HEK293 (cell line): Measurements from ENCODE around the gene B4GAT1.

ENCODE experiments used
- EGR2 ChIP-seq: fragments of 450-650 bp; formaldehyde crosslinking; IDR thresholded peaks from 2 replicates; pipeline ENCODE4 v1.5.1; 2016; ENCODE audit warnings: low read depth, missing biosample characterization, missing genetic modification characterization
- GLIS2 ChIP-seq: fragments of 450-650 bp; formaldehyde crosslinking; IDR thresholded peaks from 2 replicates; pipeline ENCODE4 v1.5.1; 2016; ENCODE audit warnings: missing biosample characterization, missing genetic modification characterization
- HOXD13 ChIP-seq: sonication (generic); formaldehyde crosslinking; IDR thresholded peaks from 2 replicates; pipeline ENCODE4 v1.8.0; 2022; ENCODE audit warnings: missing genetic modification reagents, borderline replicate concordance
- KLF16 ChIP-seq: fragments of 450-650 bp; formaldehyde crosslinking; IDR thresholded peaks from 2 replicates; pipeline ENCODE4 v1.5.1; 2017; ENCODE audit warnings: missing biosample characterization, missing genetic modification characterization
- KLF8 ChIP-seq: fragments of 450-650 bp; formaldehyde crosslinking; IDR thresholded peaks from 2 replicates; pipeline ENCODE4 v1.5.1; 2016; ENCODE audit warnings: missing biosample characterization, missing genetic modification characterization
- MEIS1 ChIP-seq: sonication (generic); formaldehyde crosslinking; IDR thresholded peaks from 2 replicates; pipeline ENCODE4 v1.8.1; 2022; ENCODE audit warnings: missing genetic modification reagents, mild to moderate bottlenecking, borderline replicate concordance
- OVOL3 ChIP-seq: fragments of 450-650 bp; formaldehyde crosslinking; IDR thresholded peaks from 2 replicates; pipeline ENCODE4 v1.5.1; 2016; ENCODE audit warnings: missing biosample characterization, missing genetic modification characterization
- RBAK ChIP-seq: fragments of 450-650 bp; formaldehyde crosslinking; IDR thresholded peaks from 2 replicates; pipeline ENCODE4 v1.5.1; 2016; ENCODE audit warnings: missing biosample characterization, missing genetic modification characterization
- SCRT2 ChIP-seq: fragments of 450-650 bp; formaldehyde crosslinking; IDR thresholded peaks from 2 replicates; pipeline ENCODE4 v1.5.1; 2016; ENCODE audit warnings: missing biosample characterization, missing genetic modification characterization
- SP2 ChIP-seq: fragments of 450-650 bp; formaldehyde crosslinking; IDR thresholded peaks from 2 replicates; pipeline ENCODE4 v1.5.1; 2016; ENCODE audit warnings: missing biosample characterization, missing genetic modification characterization
- TRIM28 ChIP-seq: IDR thresholded peaks from 2 replicates; pipeline ENCODE4 v1.6.1; 2011; ENCODE audit warnings: low read length, control low read depth, borderline replicate concordance
- ZBTB17 ChIP-seq: fragments of 450-650 bp; formaldehyde crosslinking; IDR thresholded peaks from 2 replicates; pipeline ENCODE4 v1.5.1; 2016; ENCODE audit warnings: missing biosample characterization, missing genetic modification characterization
- ZBTB7A ChIP-seq: fragments of 450-650 bp; formaldehyde crosslinking; IDR thresholded peaks from 2 replicates; pipeline ENCODE4 v1.5.1; 2016; ENCODE audit warnings: low read depth, missing biosample characterization, missing genetic modification characterization
- ZNF223 ChIP-seq: fragments of 450-650 bp; formaldehyde crosslinking; IDR thresholded peaks from 2 replicates; pipeline ENCODE4 v1.5.1; 2016; ENCODE audit warnings: missing biosample characterization, missing genetic modification characterization
- ZNF266 ChIP-seq: fragments of 450-650 bp; formaldehyde crosslinking; IDR thresholded peaks from 2 replicates; pipeline ENCODE4 v1.5.1; 2016; ENCODE audit warnings: missing biosample characterization, missing genetic modification characterization, low read depth
- ZNF335 ChIP-seq: fragments of 450-650 bp; formaldehyde crosslinking; conservative IDR thresholded peaks from 2 replicates; pipeline ENCODE4 v1.5.1; 2016; ENCODE audit warnings: missing biosample characterization, missing genetic modification characterization
- ZNF394 ChIP-seq: fragments of 450-650 bp; formaldehyde crosslinking; IDR thresholded peaks from 2 replicates; pipeline ENCODE4 v1.5.1; 2016; ENCODE audit warnings: missing biosample characterization, missing genetic modification characterization, mild to moderate bottlenecking, moderate library complexity, borderline replicate concordance
- ZNF416 ChIP-seq: fragments of 450-650 bp; formaldehyde crosslinking; IDR thresholded peaks from 2 replicates; pipeline ENCODE4 v1.5.1; 2016; ENCODE audit warnings: missing biosample characterization, missing genetic modification characterization
- ZNF610 ChIP-seq: fragments of 450-650 bp; formaldehyde crosslinking; IDR thresholded peaks from 2 replicates; pipeline ENCODE4 v1.5.1; 2016; ENCODE audit warnings: missing biosample characterization, missing genetic modification characterization, borderline replicate concordance
- ZNF621 ChIP-seq: fragments of 450-650 bp; formaldehyde crosslinking; IDR thresholded peaks from 2 replicates; pipeline ENCODE4 v1.5.1; 2017; ENCODE audit warnings: missing biosample characterization, missing genetic modification characterization
- ZNF654 ChIP-seq: fragments of 450-650 bp; formaldehyde crosslinking; IDR thresholded peaks from 2 replicates; pipeline ENCODE4 v1.5.1; 2016; ENCODE audit warnings: low read depth, missing biosample characterization, missing genetic modification characterization
- ZNF777 ChIP-seq: fragments of 450-650 bp; formaldehyde crosslinking; IDR thresholded peaks from 2 replicates; pipeline ENCODE4 v1.5.1; 2017; ENCODE audit warnings: missing biosample characterization, missing genetic modification characterization, borderline replicate concordance
- ZNF791 ChIP-seq: fragments of 450-650 bp; formaldehyde crosslinking; IDR thresholded peaks from 2 replicates; pipeline ENCODE4 v1.5.1; 2016; ENCODE audit warnings: missing biosample characterization, missing genetic modification characterization
- TF ChIP-seq, protein P1 (sequence below): fragments of 450-650 bp; formaldehyde crosslinking; optimal IDR thresholded peaks from 2 replicates; pipeline ENCODE3; 2016; ENCODE audit warnings: missing biosample characterization, mild to moderate bottlenecking, missing genetic modification characterization
- TF ChIP-seq, protein P2 (sequence below): fragments of 450-650 bp; formaldehyde crosslinking; IDR thresholded peaks from 2 replicates; pipeline ENCODE4 v1.5.1; 2016; ENCODE audit warnings: missing biosample characterization, missing genetic modification characterization
- TF ChIP-seq, protein P3 (sequence below): fragments of 450-650 bp; formaldehyde crosslinking; IDR thresholded peaks from 2 replicates; pipeline ENCODE4 v1.5.1; 2016; ENCODE audit warnings: missing biosample characterization, missing genetic modification characterization
- TF ChIP-seq, protein P4 (sequence below): fragments of 450-650 bp; formaldehyde crosslinking; IDR thresholded peaks from 2 replicates; pipeline ENCODE4 v1.5.1; 2016; ENCODE audit warnings: missing biosample characterization, missing genetic modification characterization
- TF ChIP-seq, protein P5 (sequence below): fragments of 450-650 bp; formaldehyde crosslinking; IDR thresholded peaks from 2 replicates; pipeline ENCODE4 v1.5.1; 2016; ENCODE audit warnings: missing biosample characterization, missing genetic modification characterization, low read depth
- TF ChIP-seq, protein P6 (sequence below): fragments of 450-650 bp; formaldehyde crosslinking; IDR thresholded peaks from 2 replicates; pipeline ENCODE4 v1.5.1; 2016; ENCODE audit warnings: missing biosample characterization, missing genetic modification characterization

B4GAT1 gene

DNA sequence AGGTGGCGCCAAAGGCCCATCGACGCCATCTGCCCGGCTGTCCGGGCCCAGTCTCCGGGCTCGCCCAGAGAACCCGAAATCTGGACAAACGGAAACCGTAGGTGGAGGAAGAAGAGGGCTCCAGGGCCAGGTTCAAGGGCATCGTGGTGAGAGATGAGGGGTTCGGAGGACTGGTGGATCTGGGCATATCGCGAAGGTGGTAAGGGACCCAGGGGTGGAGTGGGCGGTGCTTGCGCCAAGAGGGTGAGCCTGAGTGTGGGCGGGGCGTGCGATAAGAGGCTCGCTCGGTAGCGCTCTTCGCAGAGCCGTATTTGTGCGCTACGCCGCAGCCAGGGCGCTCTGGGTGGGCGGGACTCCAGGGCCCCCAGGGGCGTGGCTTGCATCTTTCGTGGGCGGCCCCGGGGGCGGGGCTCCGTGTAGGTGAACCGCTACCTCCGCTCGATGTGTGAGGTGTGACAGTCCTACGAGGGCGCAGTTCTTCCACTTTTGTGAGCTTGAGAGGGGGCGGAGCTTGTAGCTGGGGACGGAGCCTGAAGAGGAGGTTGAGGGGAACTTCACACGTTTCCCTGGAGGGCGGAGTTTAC lies 35.4 kb downstream of the B4GAT1 start (continued):
- TF ChIP-seq ZNF394 (tag by site-specific recombination) (peak; percentile 19; the same call in 1 of the 2 replicates), OVOL3 (tag by site-specific recombination) (no peak), ZNF791 (no peak), ZNF621 (no peak), TRIM28 (no peak), KLF16 (tag by site-specific recombination) (peak; percentile 78), HOXD13 (CRISPR knock-in tag) (no peak), GLIS2 (tag by site-specific recombination) (peak; percentile 76), ZNF654 (tag by site-specific recombination) (peak; percentile 67), KLF8 (peak; percentile 63), SCRT2 (tag by site-specific recombination) (no peak), ZNF335 (tag by site-specific recombination) (peak; percentile 91), ZBTB7A (tag by site-specific recombination) (no peak), ZNF610 (tag by site-specific recombination) (0 out of 2 replicates have a peak, but pooled peaks have one; percentile 32), EGR2 (tag by site-specific recombination) (peak; percentile 96), RBAK (tag by site-specific recombination) (no peak), ZBTB17 (tag by site-specific recombination) (peak; percentile 89), ZNF416 (no peak), ZNF266 (tag by site-specific recombination) (no peak), MEIS1 (CRISPR knock-in tag) (no peak), SP2 (tag by site-specific recombination) (peak; percentile 84), ZNF777 (tag by site-specific recombination) (peak; percentile 68), ZNF223 (tag by site-specific recombination) (no peak)
- TF ChIP-seq, protein P1, sequence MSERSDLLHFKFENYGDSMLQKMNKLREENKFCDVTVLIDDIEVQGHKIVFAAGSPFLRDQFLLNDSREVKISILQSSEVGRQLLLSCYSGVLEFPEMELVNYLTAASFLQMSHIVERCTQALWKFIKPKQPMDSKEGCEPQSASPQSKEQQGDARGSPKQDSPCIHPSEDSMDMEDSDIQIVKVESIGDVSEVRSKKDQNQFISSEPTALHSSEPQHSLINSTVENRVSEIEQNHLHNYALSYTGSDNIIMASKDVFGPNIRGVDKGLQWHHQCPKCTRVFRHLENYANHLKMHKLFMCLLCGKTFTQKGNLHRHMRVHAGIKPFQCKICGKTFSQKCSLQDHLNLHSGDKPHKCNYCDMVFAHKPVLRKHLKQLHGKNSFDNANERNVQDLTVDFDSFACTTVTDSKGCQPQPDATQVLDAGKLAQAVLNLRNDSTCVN (tag by site-specific recombination): peak; percentile 53
- TF ChIP-seq, protein P2, sequence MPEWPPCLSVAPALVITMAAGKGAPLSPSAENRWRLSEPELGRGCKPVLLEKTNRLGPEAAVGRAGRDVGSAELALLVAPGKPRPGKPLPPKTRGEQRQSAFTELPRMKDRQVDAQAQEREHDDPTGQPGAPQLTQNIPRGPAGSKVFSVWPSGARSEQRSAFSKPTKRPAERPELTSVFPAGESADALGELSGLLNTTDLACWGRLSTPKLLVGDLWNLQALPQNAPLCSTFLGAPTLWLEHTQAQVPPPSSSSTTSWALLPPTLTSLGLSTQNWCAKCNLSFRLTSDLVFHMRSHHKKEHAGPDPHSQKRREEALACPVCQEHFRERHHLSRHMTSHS (tag by site-specific recombination): no peak
- TF ChIP-seq, protein P3, sequence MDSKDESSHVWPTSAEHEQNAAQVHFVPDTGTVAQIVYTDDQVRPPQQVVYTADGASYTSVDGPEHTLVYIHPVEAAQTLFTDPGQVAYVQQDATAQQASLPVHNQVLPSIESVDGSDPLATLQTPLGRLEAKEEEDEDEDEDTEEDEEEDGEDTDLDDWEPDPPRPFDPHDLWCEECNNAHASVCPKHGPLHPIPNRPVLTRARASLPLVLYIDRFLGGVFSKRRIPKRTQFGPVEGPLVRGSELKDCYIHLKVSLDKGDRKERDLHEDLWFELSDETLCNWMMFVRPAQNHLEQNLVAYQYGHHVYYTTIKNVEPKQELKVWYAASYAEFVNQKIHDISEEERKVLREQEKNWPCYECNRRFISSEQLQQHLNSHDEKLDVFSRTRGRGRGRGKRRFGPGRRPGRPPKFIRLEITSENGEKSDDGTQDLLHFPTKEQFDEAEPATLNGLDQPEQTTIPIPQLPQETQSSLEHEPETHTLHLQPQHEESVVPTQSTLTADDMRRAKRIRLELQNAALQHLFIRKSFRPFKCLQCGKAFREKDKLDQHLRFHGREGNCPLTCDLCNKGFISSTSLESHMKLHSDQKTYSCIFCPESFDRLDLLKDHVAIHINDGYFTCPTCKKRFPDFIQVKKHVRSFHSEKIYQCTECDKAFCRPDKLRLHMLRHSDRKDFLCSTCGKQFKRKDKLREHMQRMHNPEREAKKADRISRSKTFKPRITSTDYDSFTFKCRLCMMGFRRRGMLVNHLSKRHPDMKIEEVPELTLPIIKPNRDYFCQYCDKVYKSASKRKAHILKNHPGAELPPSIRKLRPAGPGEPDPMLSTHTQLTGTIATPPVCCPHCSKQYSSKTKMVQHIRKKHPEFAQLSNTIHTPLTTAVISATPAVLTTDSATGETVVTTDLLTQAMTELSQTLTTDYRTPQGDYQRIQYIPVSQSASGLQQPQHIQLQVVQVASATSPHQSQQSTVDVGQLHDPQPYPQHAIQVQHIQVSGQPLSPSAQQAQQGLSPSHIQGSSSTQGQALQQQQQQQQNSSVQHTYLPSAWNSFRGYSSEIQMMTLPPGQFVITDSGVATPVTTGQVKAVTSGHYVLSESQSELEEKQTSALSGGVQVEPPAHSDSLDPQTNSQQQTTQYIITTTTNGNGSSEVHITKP (tag by site-specific recombination): 0 out of 2 replicates have a peak, but pooled peaks have one; percentile 90
- TF ChIP-seq, protein P4, sequence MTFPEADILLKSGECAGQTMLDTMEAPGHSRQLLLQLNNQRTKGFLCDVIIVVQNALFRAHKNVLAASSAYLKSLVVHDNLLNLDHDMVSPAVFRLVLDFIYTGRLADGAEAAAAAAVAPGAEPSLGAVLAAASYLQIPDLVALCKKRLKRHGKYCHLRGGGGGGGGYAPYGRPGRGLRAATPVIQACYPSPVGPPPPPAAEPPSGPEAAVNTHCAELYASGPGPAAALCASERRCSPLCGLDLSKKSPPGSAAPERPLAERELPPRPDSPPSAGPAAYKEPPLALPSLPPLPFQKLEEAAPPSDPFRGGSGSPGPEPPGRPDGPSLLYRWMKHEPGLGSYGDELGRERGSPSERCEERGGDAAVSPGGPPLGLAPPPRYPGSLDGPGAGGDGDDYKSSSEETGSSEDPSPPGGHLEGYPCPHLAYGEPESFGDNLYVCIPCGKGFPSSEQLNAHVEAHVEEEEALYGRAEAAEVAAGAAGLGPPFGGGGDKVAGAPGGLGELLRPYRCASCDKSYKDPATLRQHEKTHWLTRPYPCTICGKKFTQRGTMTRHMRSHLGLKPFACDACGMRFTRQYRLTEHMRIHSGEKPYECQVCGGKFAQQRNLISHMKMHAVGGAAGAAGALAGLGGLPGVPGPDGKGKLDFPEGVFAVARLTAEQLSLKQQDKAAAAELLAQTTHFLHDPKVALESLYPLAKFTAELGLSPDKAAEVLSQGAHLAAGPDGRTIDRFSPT (tag by site-specific recombination): peak; percentile 93
- TF ChIP-seq, protein P5, sequence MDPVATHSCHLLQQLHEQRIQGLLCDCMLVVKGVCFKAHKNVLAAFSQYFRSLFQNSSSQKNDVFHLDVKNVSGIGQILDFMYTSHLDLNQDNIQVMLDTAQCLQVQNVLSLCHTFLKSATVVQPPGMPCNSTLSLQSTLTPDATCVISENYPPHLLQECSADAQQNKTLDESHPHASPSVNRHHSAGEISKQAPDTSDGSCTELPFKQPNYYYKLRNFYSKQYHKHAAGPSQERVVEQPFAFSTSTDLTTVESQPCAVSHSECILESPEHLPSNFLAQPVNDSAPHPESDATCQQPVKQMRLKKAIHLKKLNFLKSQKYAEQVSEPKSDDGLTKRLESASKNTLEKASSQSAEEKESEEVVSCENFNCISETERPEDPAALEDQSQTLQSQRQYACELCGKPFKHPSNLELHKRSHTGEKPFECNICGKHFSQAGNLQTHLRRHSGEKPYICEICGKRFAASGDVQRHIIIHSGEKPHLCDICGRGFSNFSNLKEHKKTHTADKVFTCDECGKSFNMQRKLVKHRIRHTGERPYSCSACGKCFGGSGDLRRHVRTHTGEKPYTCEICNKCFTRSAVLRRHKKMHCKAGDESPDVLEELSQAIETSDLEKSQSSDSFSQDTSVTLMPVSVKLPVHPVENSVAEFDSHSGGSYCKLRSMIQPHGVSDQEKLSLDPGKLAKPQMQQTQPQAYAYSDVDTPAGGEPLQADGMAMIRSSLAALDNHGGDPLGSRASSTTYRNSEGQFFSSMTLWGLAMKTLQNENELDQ: no peak
- TF ChIP-seq, protein P6, sequence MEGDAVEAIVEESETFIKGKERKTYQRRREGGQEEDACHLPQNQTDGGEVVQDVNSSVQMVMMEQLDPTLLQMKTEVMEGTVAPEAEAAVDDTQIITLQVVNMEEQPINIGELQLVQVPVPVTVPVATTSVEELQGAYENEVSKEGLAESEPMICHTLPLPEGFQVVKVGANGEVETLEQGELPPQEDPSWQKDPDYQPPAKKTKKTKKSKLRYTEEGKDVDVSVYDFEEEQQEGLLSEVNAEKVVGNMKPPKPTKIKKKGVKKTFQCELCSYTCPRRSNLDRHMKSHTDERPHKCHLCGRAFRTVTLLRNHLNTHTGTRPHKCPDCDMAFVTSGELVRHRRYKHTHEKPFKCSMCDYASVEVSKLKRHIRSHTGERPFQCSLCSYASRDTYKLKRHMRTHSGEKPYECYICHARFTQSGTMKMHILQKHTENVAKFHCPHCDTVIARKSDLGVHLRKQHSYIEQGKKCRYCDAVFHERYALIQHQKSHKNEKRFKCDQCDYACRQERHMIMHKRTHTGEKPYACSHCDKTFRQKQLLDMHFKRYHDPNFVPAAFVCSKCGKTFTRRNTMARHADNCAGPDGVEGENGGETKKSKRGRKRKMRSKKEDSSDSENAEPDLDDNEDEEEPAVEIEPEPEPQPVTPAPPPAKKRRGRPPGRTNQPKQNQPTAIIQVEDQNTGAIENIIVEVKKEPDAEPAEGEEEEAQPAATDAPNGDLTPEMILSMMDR (tag by site-specific recombination): peak; percentile 81
